ENCODE measurements around the gene TP53.
"Not testable (repeated sequence)": the region's sequence is repeated elsewhere in the genome, so short reads cannot be mapped to it uniquely, and the experiment has no call there.

Gene TP53

GRCh38 chr17:7673239-7673638 is 14.1 kb downstream of the TP53 start:
- no peak for DNase-seq

DNA sequence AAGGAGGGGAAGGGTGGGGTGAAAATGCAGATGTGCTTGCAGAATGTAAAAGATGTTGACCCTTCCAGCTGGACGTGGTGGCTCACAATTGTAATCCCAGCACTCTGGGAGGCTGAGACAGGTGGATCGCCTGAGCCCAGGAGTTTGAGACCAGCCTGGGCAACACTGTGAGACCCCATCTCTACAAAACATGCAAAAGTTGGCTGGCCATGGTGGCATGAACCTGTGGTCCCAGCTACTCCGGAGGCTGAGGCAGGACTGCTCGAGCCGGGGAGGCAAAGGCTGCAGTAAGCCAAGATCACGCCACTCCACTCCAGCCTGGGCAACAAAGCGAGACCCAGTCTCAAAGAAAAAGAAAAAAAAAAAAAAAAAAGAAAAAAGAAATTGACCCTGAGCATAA is 18.8 kb downstream of the TP53 start:
- DNase-seq = no peak

DNA sequence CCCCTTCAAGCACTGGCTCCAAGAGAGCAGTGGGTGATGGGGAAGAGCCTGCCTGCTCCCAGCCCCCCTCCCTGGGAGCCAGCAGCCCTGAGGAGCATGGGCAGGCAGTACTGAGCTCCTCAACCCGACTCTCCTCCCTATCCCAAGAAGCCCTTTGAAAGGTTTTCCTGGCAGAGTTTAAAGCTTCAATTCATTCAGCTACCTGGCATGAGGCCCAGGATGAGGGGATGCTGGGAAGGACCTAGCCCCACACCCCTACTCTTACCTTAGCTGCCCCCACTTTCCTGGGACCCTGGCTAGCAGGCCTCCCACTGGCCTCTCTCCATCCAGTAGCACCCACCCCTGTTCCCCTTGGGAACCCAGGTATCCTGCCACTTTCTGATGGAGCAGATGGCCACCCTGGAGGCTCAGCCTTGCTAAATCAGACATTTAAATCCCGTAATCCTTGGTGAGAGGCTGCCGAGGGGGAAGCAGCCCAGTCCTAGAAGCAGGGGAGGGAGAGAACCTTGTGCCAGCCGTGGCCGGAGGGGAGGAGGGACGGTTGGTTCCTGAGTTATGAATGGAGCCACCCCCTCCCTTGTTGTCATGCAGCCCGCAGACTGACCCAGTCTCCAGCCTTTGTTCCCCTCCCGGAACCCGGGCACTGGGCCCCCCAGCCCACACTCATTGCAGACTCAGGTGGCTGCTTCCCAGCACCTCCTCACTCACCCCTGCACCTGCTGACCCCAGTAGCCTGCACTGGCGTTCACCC is 19.5 kb downstream of the TP53 start:
- no peak for DNase-seq

DNA sequence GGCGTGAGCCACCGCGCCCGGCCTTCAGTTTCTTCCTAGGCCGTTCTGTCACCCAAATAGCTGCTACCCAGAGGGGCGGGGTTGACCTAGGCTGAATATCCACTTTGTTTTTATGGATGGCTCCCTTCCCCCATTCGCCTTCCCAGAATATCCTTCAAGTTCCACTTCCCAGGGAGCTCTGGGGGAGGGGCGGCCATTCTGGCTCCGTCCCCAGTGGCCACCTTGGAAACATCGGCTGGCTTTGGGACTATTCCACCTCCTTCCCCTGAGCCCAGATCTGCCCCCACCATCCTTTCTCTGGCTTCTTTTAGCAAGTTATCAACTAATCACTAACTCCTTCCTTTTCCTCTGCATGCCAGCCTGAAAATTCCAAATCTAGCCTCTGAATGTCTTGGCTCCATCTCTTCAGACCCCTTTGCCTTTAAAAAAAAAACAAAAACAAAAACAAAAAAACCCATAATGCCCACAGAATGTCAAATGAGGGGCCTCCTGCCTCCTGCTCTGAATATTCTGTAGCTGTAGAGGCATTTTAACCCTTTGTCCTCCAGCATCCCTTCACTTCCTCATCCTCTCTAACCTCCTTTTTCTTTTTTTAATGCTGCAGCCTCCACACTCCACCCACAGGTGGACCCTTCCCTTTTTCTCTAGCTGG is 30.2 kb downstream of the TP53 start:
- DNase-seq = no peak

- no peak for DNase-seq
Observed at GRCh38 chr17:7655541-7655840, 31.8 kb downstream of the TP53 start.

DNA sequence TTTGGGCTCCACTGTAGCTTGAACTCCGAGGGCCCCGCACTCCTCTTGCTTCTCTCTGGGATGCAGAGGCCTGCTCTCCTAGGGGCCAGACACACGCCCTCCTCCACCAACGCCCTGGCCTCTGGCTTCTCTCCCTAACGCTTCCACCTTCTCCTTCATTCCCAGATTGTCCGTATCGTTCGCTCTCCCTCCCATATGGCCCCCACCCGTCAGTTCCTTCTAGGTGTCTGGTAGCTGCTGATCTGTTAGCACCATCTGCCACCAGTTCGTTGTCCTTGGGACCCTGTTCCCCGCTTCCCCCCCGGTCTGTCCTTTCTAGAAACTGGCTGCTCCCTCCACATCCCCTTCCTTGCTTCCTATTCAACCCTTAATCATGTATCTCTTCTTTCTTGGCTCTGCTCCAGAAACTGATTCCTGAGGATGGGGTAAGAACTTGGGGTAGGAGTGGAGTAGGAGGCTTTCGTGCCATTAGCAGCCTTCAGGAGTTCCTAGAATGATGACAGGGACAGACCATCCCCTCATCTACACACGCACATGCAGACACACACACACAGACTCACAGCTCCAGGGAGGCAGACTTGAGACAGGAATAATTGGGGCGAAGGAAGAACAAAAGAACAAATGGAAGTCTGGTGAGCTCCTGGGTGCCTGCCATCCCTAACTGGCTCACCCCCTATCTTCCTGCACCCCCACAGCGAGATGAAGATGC is 32.3 kb downstream of the TP53 start:
- DNase-seq = no peak

DNA sequence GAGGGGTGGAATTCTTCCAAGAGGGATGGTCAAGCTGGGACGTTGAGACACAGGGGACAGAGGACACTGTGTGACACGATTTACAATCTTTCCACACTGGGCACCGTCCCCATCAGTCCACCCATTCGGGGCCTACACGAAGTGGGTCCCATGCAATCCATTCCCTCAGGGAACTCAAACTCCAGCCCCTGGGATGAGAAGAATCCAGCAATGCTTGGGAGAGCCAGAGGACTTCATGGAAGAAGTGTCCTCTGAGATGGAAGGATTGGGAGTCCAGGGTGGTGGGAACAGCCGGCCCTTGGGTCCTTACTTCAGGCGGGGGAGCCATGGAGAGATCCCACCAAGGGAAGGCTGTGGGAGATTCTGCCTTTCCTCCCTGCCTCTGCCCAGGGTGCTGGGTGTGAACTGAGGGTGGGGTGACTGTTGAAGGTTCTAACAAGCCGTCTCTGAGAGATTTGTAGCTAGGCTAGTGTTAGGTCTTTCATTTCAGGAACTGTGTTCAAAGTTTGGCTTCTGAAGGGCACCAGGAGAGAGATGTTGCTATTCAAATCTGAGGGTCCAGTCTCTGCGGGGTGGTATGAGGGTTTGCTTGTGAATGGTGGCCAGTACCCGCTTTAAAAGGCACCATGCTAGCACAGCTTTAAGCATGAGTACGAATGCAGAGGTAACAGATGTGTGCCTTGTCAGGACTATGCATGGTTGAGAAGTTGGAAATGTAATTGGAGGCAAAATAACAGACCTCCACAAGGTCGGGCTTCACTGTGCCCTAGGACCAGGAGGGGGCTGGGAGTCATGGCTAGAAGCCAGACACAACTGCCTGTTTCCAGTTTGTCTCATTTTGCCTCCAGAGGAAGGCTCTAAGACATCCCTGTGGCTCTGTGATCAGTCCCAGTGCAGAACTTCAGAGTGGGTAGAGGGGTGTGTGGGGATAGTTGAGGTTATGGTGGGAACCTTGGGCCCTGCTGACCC is 34.6 kb downstream of the TP53 start:
- no peak for DNase-seq

DNA sequence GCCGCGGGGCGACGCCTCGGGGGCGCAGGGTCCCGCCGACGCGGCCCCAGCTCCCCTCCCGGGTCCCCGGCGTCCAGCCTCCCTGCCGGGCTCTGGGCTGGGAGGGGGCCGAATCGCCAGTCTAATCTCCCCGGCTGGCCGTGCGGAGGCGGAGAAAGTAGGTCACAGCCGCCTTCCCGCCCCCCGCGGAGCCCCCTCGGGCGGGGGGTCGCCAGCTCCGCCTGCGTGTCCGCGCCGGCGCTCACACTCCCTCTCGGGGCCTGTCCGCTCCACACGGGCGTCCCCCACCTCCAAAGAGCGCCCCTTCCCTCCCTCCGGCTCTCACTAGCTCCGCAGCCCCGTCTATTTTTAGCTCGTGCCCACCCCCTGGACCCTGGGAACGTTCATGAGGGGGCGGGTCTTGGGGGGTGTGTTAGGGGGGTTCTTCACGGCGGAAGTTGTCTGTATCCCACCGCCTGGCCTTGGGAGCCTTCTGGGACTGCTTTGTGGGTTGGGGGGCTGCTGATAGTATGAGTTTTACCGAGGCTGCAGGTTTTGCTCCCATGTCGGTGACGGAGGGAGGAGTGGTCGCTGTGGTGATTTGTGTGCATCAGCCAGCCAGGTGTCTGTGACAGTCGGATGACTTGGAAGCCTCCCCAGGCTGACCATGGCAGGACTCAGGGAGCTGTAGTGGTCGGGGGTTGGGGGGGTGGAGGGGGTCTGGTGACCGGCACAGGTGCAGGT is 35.5 kb downstream of the TP53 start:
- no peak for DNase-seq

GRCh38 chr17:7651097-7651664 is 36.1 kb downstream of the TP53 start:
- no peak for DNase-seq

- DNase-seq = peak; percentile 37
Observed at GRCh38 chr17:7650509-7651096, 36.7 kb downstream of the TP53 start, which contains the start of gene ATP1B2. TSS of gene ATP1B2 (plus strand) at chr17:7650926. CDS start at chr17:7651519, 593 bp downstream.

GRCh38 chr17:7647018-7647417 is 40.3 kb downstream of the TP53 start:
- no peak for DNase-seq

DNA sequence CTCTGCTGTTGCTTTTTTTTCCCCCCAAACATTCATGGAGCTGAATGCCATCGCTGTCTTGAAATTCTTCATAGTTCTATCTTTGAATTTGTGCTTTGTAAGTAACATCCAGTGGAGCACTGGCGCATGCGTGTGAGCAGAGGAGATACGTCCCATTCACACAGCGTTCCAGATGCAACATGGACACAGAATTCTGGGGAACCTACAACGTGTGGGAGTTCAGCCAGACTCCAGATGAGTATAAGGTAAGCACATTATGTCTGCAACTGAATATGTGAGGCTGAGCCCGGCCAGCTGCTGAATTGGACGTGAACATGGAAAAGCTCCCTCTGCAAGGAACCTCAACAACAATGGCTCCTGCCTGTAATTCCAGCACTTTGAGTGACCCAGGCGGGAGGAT is 40.8 kb downstream of the TP53 start:
- no peak for DNase-seq

DNA sequence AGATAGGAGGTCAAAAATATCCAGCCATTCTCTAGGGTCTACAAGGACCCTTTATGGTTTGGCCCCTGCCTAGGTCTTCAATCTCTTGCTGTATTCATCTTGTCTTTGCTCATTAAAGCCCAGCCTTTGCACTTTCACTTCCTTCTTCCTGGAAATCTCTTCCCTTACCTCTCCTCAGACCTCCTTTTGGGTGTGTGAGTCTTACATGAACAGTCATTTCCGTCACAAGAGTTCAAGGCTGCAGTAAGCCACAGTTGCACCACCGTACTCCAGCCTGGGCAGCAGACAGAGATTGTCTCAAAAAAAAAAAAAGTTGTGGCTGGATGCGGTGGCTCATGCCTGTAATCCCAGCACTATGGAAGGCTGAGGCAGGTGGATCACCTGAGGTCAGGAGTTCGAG is 42.5 kb downstream of the TP53 start:
- no peak for DNase-seq

- DNase-seq = not testable (repeated sequence)
Observed at GRCh38 chr17:7641635-7642034, 45.7 kb downstream of the TP53 start.

DNA sequence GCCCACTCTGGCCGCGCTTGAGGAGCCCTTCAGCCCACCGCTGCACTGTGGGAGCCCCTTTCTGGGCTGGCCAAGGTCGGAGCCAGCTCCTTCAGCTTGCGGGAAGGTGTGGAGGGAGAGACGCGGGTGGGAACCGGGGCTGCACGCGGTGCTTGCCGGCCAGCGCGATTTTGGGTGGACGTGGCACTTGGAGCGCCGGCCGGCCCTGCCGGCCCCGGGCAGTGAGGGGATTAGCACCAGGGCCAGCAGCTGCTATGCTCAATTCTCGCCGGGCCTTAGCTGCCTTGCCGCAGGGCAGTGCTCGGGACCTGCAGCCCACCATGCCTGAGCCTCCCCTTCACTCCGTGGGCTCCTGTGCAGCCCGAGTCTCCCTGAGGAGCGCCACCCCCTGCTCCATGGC is 46.5 kb downstream of the TP53 start:
- DNase-seq = no peak

GRCh38 chr17:7636163-7636562 is 51.1 kb downstream of the TP53 start:
- no peak for DNase-seq

DNA sequence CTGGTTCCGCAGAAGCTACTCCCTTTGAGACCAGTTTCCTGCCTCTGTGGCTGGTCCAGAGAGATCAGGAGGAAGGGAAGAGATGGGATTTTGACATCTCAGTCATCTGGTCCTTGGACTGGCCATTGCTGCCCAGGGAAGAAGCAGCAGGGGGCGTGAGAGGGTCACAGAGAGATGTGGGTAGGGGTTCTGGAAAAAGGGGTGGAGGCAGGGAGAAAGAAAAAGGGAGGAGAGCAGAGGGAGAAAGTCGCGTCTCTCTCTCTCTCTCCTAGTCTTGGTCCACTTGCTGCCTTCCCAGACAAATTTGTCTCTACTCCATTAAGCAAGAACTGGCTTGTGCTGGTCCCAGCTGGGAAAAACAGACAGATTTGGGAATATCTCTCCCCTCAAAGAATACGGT is 52.9 kb downstream of the TP53 start:
- DNase-seq = no peak

DNA sequence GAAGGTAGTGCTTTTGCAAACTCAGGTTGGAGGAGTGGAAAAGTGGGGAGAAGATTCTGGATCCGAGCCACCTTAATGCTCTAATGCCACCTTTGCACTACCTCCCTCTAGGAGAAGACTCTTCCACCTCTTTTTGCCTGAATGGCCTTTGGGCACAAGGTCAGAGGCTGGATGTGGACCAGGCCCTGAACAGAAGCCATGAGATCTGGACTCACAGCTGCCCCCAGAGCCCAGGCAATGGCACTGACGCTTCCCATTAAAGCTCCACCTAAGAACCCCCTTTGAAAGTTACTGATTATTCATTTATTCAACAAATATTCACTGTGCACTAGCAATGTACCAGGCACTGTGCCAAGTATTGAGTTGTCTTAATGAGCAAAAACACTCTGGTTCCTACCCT is 54.2 kb downstream of the TP53 start:
- DNase-seq = no peak

- DNase-seq = no peak
Observed at GRCh38 chr17:7632492-7632894, 54.8 kb downstream of the TP53 start.

DNA sequence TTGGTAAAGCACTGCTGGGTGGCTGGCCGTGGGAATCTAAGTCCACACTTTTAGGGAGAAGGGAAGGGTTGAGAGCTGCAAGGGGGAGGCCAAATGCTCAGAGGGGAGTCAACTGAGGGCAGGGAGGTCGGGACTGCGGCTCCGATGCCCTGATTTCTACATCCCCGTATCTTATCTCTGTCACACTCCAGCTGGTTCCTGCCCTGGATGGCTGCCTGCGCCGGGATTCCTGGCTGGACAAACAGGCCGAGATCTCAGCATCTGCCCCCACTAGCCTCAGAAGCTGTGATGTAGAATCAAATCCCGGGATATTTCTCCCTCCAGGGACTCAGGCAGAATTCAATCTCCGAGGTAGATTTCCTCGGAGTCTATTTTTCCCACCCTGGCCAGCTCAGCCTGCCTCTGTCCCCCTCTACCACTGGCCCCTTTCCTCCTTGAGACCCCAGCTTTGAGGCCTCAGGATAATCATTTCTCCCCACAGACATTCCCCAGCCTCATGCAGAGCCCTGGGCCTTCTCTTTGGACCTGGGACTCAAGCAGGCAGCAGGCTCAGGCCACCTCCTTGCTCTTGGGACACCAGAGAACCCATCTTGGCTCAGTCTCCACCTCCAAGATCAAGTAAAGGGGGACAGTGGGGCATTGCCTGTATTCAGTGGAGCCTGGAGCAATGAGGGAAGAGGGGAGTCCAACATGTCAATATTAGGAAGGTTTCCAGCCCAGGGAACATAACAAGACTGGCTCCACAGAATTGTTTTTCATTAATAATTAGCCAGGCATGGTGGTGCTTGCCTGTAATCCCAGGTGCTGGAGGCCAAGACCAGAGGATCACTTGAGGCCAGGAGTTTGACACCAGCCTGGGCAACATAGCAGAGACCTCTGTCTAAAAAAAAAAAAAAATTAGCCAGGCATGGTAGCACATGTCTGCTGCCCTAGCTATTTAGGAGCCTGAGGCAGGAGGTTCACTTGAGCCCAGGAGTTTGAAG is 55.6 kb downstream of the TP53 start:
- DNase-seq = no peak
